Fibroblast of lung (primary cell): ENCODE data around the gene GNAO1. TPM values are rescaled to one million over a fixed set of nuclear protein-coding genes. Genes with fewer than 3 reads are reported as not detected.

Source experiments
- DNase-seq, 2 donors: peaks; one replicate each; pipeline versions ENCODE4 v3.0.0 to v3.0.0-alpha.2; 2010; ENCODE audit warnings: low read depth in 2 of 2
- H2AFZ ChIP-seq: 2 replicates; pipeline ENCODE4 v1.5.1; 2012; ENCODE audit warnings: low read length, control low read depth, inconsistent platforms
- H3K27ac ChIP-seq: 2 replicates; pipeline ENCODE4 v1.5.1; 2011; ENCODE audit warnings: low read length, control low read depth; ENCODE audit not compliant: insufficient read depth
- H3K27me3 ChIP-seq: 2 replicates; pipeline ENCODE4 v1.5.1; 2011; ENCODE audit warnings: mild to moderate bottlenecking, low read length; ENCODE audit not compliant: control insufficient read depth, insufficient read depth
- H3K36me3 ChIP-seq: 2 replicates; pipeline ENCODE4 v1.5.1; 2011; ENCODE audit warnings: low read length; ENCODE audit not compliant: control insufficient read depth, insufficient read depth
- H3K4me1 ChIP-seq: 2 replicates; pipeline ENCODE4 v1.5.1; 2011; ENCODE audit warnings: low read length; ENCODE audit not compliant: control insufficient read depth, insufficient read depth; ENCODE audit errors: extremely low read depth
- H3K4me2 ChIP-seq: 2 replicates; pipeline ENCODE4 v1.5.1; 2011; ENCODE audit warnings: low read length, control low read depth; ENCODE audit not compliant: insufficient read depth; ENCODE audit errors: extremely low read depth
- H3K4me3 ChIP-seq, 4 experiments: fragments of 200-600 bp in 1 of 4; sonication (generic) in 1 of 4; replicated peaks in 1 of 4; 2 replicates each; pipeline ENCODE4 v1.5.1; 2011 to 2016; ENCODE audit warnings: low read length in 4 of 4, low read depth in 3 of 4, mild to moderate bottlenecking in 3 of 4, control low read depth in 2 of 4, inconsistent platforms in 1 of 4, mixed read lengths in 1 of 4; ENCODE audit not compliant: insufficient read depth in 1 of 4; ENCODE audit errors: control extremely low read depth in 1 of 4
- H3K79me2 ChIP-seq: 2 replicates; pipeline ENCODE4 v1.5.1; 2012; ENCODE audit warnings: mild to moderate bottlenecking, low read length, inconsistent platforms; ENCODE audit not compliant: control insufficient read depth, insufficient read depth
- H3K9ac ChIP-seq: 2 replicates; pipeline ENCODE4 v1.5.1; 2011; ENCODE audit warnings: mild to moderate bottlenecking, low read length, control low read depth; ENCODE audit not compliant: insufficient read depth
- H3K9me3 ChIP-seq: 2 replicates; pipeline ENCODE4 v1.5.1; 2012; ENCODE audit warnings: low read depth, low read length; ENCODE audit not compliant: control insufficient read depth, insufficient read depth
- H4K20me1 ChIP-seq: 2 replicates; pipeline ENCODE4 v1.5.1; 2011; ENCODE audit warnings: low read length; ENCODE audit not compliant: control insufficient read depth, insufficient read depth; ENCODE audit errors: extremely low read depth
- EZH2 ChIP-seq: IDR thresholded peaks from 2 replicates; pipeline ENCODE4 v1.5.1; 2012; ENCODE audit warnings: low read length, control low read depth, mild to moderate bottlenecking; ENCODE audit errors: missing control alignments
- polyA plus RNA-seq, 2 donors: library from polyadenylated mRNA; depleted of rRNA in 1 of 2; stranded (reverse) in 1 of 2; unstranded in 1 of 2; fragments of >200 nt; gene quantifications; 2 replicates each; pipeline ENCODE4 v1.2.1, GENCODE V29; 2011 to 2012; ENCODE audit warnings: missing spikeins in 1 of 2
- total RNA-seq: library from RNA; depleted of rRNA; stranded (reverse); fragments of >200 nt; gene quantifications from 2 replicates; pipeline ENCODE4 v1.2.1, GENCODE V29; 2014
- TF ChIP-seq, protein P1 (sequence below), 2 donors: IDR thresholded peaks in 1 of 2; conservative IDR thresholded peaks in 1 of 2; 1 replicate in 1 of 2; 2 replicates in 1 of 2; pipeline ENCODE4 v1.5.1; 2011 to 2012; ENCODE audit warnings: low read length in 2 of 2, control low read depth in 1 of 2, inconsistent platforms in 1 of 2, low read depth in 1 of 2, mild to moderate bottlenecking in 1 of 2

Gene GNAO1
- total and polyA plus RNA-seq, 2 donors (not counting 1 experiment from before 2014, with no cell fraction given), result 0.14 to 0.17 TPM

DNA sequence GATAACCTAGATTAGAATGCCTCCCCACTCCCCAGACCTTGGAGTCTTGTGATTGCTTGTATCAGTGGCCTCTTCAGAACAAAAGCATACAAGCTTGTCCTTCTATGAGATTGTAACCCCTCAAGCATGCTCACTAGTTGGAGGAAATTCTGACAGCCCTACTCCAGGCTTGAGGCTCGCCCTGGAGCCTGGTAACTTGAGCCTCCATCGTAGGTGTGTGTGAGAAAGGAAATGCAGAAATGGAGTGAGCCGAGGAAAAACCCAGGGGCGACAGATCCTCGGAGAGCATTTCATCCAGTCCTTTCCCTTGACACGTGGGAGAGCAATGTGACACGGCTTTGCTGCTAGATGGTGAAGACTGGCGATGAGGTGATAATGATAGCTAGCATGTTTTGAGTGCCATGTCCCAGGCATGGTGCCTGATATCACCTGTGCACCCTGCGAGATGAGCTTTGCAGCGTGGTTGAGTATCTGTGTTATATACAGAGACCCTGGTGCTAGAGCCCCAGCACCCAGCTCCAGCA, 31.2 kb downstream of the GNAO1 start:
- TF ChIP-seq, protein P1, sequence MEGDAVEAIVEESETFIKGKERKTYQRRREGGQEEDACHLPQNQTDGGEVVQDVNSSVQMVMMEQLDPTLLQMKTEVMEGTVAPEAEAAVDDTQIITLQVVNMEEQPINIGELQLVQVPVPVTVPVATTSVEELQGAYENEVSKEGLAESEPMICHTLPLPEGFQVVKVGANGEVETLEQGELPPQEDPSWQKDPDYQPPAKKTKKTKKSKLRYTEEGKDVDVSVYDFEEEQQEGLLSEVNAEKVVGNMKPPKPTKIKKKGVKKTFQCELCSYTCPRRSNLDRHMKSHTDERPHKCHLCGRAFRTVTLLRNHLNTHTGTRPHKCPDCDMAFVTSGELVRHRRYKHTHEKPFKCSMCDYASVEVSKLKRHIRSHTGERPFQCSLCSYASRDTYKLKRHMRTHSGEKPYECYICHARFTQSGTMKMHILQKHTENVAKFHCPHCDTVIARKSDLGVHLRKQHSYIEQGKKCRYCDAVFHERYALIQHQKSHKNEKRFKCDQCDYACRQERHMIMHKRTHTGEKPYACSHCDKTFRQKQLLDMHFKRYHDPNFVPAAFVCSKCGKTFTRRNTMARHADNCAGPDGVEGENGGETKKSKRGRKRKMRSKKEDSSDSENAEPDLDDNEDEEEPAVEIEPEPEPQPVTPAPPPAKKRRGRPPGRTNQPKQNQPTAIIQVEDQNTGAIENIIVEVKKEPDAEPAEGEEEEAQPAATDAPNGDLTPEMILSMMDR (conservative IDR thresholded peaks at IDR 0.05 in 1 of 2, IDR thresholded peaks at IDR 0.05 in 1 of 2; ENCODE audit: low read depth in 1 of 2, low read length in 2 of 2), result no peak
- no peak for TF ChIP-seq EZH2
- Histone ChIP-seq H3K4me1 (no peaks in the 10 kb centered on the region), H3K9me3 (no peaks in the 10 kb centered on the region), H3K4me2 (no peak overlapping the region), H3K9ac (no peak overlapping the region), H3K4me3 (no peak overlapping the region), H4K20me1 (no peaks in the 10 kb centered on the region), H3K79me2 (no peaks in the 10 kb centered on the region), H3K27ac (no peak overlapping the region), H3K27me3 (no peaks in the 10 kb centered on the region), H2AFZ (no peak overlapping the region), H3K36me3 (no peaks in the 10 kb centered on the region)
- DNase-seq, result no peak

DNA sequence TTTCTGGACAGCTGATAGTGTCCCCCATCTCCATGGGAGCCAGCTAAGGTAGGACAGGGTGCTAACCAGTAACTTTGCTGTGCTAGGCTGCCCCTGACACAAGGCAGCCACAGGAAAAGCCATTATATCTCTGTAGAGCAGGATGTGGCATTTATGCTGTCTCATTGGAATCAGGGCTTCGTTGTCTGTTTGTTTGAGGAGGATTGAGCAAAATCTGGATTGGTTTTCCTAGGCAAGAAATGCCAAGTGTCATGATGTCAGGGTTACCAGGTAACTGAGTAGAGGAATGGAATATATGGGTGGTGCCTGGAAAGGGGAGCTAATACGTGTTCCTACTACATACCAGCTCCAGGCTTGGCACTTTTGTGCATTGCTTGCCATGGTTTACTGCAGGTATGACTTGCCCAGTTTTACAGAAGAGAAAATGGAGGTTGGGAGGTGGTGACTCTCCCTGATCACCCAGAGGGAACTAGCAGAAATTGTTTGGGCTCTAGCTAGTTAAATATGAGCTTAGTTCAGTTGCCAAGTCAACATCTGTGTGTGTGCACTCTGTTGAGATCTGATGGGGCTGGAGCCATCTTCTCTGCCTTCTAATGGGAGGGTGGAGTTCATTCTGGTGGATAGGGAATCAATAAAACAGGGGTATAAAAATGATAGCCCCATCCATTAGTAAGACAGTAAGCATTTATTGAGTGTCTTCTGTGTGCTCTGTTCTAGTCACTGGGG, 33.9 kb downstream of the GNAO1 start:
- DNase-seq, result no peak
- Histone ChIP-seq H3K79me2 (no peaks in the 10 kb centered on the region), H3K4me1 (no peaks in the 10 kb centered on the region), H4K20me1 (no peaks in the 10 kb centered on the region), H3K9me3 (no peaks in the 10 kb centered on the region), H3K27me3 (no peaks in the 10 kb centered on the region), H3K27ac (no peak overlapping the region), H3K9ac (no peak overlapping the region), H3K36me3 (no peaks in the 10 kb centered on the region), H3K4me2 (no peak overlapping the region), H2AFZ (no peak overlapping the region), H3K4me3 (no peak overlapping the region)
- TF ChIP-seq, protein P1 (conservative IDR thresholded peaks at IDR 0.05 in 1 of 2, IDR thresholded peaks at IDR 0.05 in 1 of 2; ENCODE audit: low read depth in 1 of 2, low read length in 2 of 2), result no peak
- no peak for TF ChIP-seq EZH2

DNA sequence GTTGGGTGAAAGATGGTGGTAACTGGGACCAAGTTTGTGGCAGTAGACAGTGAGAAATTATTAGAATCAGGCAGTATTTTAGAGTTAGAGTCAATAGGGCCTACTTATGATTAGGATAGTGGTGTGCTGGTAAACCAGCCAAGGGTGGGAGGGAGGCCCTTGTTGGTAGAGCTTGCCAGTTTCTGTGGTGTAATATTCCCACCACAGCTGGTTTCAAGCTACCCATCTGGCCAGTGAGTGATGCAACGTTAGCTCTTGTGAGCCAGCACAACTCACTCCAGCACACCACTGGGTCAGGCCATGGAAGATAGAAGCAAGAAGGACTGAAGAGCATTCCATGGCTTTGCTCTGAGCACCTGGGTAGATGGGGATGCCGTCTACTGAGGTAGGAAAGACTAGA, 34.9 kb downstream of the GNAO1 start:
- Histone ChIP-seq H3K79me2 (no peaks in the 10 kb centered on the region), H3K27ac (no peak overlapping the region), H3K27me3 (no peaks in the 10 kb centered on the region), H2AFZ (no peak overlapping the region), H3K9ac (no peak overlapping the region), H3K4me1 (no peaks in the 10 kb centered on the region), H3K9me3 (no peaks in the 10 kb centered on the region), H4K20me1 (no peaks in the 10 kb centered on the region), H3K4me2 (no peak overlapping the region), H3K4me3 (no peak overlapping the region), H3K36me3 (no peaks in the 10 kb centered on the region)
- no peak for TF ChIP-seq EZH2
- TF ChIP-seq, protein P1 (conservative IDR thresholded peaks at IDR 0.05 in 1 of 2, IDR thresholded peaks at IDR 0.05 in 1 of 2; ENCODE audit: low read depth in 1 of 2, low read length in 2 of 2), result no peak
- no peak for DNase-seq
